ENCODE results near the gene DIO3. TPM values are rescaled to one million over a fixed set of nuclear protein-coding genes. Genes with fewer than 3 reads are reported as not detected.
A peak's percentile ranks its signal among the peaks of the same experiment; 100 is the strongest.
"Not testable (repeated sequence)": the region's sequence is repeated elsewhere in the genome, so short reads cannot be mapped to it uniquely, and the experiment has no call there.

Gene DIO3
- polyA plus RNA-seq, 1 donor from 2014 or later = not detected

DNA sequence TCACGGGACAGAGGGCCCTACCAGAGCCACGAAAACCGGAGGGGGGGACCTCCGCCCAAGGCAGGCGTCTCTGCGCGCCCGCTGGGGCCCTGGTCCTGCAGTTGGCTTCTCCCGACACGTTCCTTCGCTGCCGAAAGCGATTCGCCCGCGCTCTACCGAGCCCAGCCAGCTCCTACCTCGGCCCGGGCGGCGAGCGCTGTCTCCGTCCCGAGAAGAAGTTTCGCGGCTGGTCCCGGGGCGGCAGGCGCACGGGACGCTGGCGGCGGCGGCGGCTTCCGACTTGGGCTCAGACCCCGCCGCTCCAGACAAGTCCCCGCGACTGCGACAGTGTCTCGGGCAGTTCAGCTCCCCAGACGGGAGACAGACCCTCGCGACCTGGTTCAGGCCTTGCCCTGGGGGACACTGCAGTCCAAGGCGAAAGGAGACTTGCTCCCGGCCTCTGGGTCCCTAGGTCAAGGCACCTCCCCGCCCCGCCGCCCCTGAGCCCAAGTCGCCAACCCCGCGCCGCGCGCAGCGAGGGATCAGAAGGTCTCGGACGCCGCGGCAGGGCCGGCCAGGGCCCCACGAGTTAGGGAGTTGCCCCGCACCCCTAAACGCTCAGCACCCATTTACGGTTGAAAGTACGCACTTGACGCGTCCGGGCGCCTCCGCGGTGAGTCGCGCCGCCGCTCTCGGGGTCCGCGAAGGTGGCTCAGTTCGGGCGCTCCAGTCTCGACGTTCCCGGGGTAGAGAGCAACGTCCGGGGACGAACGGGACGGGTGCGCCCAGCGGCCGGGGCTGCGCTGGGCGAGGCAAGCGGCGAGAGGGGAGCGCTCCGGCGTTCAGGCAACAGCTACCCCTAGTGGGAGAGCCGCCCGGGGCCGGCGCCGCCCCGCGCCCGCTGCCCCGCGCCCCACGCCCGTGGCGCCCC is 1.4 kb upstream of the DIO3 start:
- no peak overlapping the region for H3K4me3 Mint-ChIP-seq
- H3K27ac Mint-ChIP-seq = no peak overlapping the region
- H3K9me3 Mint-ChIP-seq = peaks cover 0 to 2% (median 0%) of the 10 kb centered on the region in 3 donors
- peaks cover 45% of the 10 kb centered on the region for H3K27me3 Mint-ChIP-seq
- H3K36me3 Mint-ChIP-seq = no peaks in the 10 kb centered on the region
- H3K4me1 Mint-ChIP-seq = no peaks in the 10 kb centered on the region

DNA sequence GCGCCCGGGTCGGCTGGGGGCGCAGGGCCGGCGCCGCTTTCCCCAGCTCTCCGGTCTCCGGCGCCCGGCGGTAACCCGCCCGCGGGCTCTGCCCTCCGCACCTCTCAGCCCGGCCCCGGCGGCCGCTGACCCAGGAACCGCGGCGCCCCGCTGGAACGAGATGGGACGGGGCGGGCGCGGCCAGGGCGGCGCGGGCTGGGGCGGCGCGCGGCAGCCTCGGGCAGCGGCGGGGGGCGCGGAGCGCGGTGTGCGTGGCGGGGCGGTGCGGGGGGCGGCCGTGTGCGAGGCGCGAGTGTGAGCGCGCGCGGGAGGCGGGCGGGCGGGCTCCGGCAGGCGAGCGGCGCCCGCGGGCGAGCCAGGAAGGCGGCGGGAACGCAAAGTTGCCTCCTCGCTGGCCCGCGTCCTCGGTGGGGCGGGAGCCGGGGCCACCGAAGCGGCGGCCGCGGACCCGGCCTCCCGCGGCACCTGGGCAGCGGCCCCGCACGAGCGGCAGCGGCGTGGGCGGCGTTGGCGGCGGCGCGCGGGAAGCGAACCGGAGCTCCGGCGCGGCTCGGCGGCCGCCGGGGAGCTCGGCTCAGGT is 671 bp upstream of the DIO3 start:
- Mint-ChIP-seq H3K36me3 (no peaks in the 10 kb centered on the region), H3K27me3 (peaks cover 52% of the 10 kb centered on the region), H3K4me1 (no peaks in the 10 kb centered on the region), H3K4me3 (no peak overlapping the region), H3K9me3 (peaks cover 0 to 4% (median 0%) of the 10 kb centered on the region in 3 donors), H3K27ac (no peak overlapping the region)

DNA sequence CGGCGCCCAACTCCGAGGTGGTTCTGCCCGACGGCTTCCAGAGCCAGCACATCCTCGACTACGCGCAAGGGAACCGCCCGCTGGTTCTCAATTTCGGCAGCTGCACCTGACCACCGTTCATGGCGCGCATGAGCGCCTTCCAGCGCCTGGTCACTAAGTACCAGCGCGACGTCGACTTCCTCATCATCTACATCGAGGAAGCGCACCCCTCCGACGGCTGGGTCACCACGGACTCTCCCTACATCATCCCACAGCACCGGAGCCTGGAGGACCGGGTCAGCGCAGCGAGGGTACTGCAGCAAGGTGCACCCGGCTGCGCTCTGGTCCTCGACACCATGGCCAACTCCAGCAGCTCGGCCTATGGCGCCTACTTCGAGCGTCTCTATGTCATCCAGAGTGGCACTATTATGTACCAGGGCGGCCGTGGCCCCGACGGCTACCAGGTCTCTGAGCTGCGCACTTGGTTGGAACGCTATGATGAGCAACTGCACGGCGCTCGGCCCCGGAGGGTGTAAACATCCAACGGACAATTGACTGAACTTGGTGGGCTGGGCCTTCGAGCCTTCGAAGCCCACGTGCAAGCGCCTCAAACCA is 699 bp downstream of the DIO3 start:
- no peak overlapping the region for H3K27ac Mint-ChIP-seq
- peaks cover 61% of the 10 kb centered on the region for H3K27me3 Mint-ChIP-seq
- no peaks in the 10 kb centered on the region for H3K36me3 Mint-ChIP-seq
- H3K4me3 Mint-ChIP-seq = peak overlapping the region in 1 of 4 donors; percentile 82
- peaks cover 0 to 4% (median 0%) of the 10 kb centered on the region in 3 donors for H3K9me3 Mint-ChIP-seq
- no peaks in the 10 kb centered on the region for H3K4me1 Mint-ChIP-seq

DNA sequence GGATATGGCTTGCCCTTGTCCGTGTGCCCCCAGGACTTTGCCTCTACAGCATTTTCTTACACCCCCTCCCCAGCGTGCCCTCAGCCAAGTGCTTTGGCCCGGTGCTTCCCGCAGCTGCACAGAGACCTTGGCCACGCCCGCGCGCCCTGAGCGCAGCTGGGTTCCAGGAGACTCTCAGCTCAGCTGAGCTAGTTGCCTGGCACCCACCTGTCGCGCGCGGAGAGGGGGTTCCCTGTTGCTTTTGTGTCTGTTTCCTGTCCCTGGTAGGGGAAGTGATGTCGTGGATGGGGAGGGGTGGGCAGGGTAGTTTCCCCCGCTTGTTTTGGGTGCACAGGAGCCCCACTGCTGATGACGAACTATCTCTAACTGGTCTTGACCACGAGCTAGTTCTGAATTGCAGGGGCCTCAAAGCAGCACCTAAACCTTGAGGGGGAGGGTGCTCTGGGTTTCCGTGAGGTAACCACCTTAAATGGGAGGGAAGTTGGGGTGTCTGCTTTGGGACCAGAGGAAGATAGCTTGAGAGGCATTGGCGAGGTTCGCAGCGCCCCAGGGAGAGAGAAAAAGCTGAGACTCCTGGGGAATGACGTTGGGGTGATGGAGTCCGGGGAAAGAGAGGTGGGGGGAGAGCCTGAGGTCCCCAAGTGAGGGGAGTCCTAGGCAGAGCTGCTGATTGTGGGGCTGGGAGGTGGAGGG is 1.5 kb downstream of the DIO3 start:
- Mint-ChIP-seq H3K4me3 (peak overlapping the region in 1 of 4 donors; percentile 82), H3K27me3 (peaks cover 64% of the 10 kb centered on the region), H3K4me1 (no peaks in the 10 kb centered on the region), H3K27ac (peak overlapping the region in 1 of 3 donors; percentile 39), H3K9me3 (peaks cover 0 to 4% (median 0%) of the 10 kb centered on the region in 3 donors), H3K36me3 (no peaks in the 10 kb centered on the region)

DNA sequence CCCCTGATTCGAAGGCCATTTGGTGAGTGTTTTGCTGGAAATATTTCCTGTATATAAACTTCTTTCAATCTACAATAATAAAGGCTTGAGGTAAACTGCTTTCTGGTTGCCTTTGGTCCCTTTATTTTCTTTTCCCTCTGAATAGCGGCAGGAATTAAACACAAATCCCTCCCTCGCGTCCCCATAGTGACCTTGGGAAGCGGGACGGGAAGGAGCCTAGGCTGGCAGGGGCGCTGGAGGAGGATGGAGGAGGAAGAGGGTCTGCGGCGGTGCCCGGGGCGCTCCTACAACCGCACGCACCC is 2.0 kb downstream of the DIO3 start:
- Mint-ChIP-seq H3K9me3 (peaks cover 0 to 4% (median 0%) of the 10 kb centered on the region in 3 donors), H3K4me3 (no peak overlapping the region), H3K27ac (peak overlapping the region in 1 of 3 donors; percentile 39), H3K27me3 (peaks cover 64% of the 10 kb centered on the region), H3K36me3 (no peaks in the 10 kb centered on the region), H3K4me1 (no peaks in the 10 kb centered on the region)

DNA sequence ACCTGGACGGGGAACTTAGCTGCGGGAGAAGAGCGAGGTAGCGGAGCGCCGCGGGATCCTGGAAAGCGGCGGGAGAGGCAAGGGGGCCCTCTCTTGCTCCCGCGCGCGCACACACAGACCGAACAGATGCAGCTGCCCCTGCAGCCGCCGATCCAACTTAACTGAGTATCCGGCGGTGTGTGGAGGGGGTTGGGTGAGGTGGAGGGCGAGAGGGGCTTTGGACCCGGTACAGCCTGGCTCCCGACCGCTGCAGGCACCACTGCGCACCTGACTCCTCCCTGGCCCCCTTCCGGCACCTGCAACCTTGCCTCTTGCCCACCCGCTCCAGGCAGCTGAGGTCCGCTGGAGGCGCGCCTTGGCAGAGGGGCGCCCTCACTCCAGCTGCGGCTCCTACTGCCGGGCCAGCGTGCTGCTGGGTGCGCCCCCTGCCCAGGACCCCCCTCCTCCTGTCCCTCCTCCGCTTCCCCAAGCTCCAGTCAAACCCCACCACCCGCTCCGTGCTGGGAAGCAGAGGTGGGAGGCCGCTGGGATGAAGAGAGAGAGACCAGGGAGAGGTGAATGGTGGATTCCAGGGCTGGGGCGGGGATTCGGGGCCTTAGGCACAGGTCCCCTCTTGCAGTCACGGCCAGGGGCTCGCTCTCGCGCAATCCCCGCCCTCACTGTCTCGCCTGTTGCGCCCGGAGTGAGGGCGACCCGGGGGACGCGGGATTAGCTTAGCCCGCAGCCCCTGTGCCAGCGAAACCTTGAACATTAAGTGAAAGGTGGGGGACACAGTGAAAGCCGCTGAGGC is 2.6 kb downstream of the DIO3 start:
- no peak overlapping the region for H3K27ac Mint-ChIP-seq
- H3K4me1 Mint-ChIP-seq = no peaks in the 10 kb centered on the region
- no peak overlapping the region for H3K4me3 Mint-ChIP-seq
- H3K9me3 Mint-ChIP-seq = peaks cover 0 to 4% (median 0%) of the 10 kb centered on the region in 3 donors
- peaks cover 59% of the 10 kb centered on the region for H3K27me3 Mint-ChIP-seq
- no peaks in the 10 kb centered on the region for H3K36me3 Mint-ChIP-seq

DNA sequence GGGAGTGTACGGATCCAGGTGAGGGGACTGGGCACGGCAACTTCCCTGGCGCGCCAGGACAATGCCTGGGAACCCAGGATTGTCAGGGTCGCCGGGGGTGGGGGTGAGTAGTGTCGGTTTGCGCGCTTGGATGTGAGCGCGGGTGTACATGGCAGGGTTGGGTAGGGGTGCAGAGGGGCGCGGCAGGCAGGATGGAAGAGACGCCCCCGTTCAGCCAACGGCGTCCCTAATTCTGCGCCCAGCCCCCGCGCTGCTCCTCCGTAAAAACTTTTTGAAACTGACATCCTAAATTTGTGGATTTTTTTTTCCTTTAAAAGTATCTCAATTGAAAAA is 3.1 kb downstream of the DIO3 start:
- no peaks in the 10 kb centered on the region for H3K36me3 Mint-ChIP-seq
- peak overlapping the region in 1 of 4 donors; percentile 27 for H3K4me3 Mint-ChIP-seq
- H3K27ac Mint-ChIP-seq = no peak overlapping the region
- H3K4me1 Mint-ChIP-seq = no peaks in the 10 kb centered on the region
- peaks cover 0 to 4% (median 0%) of the 10 kb centered on the region in 3 donors for H3K9me3 Mint-ChIP-seq
- peaks cover 54% of the 10 kb centered on the region for H3K27me3 Mint-ChIP-seq

DNA sequence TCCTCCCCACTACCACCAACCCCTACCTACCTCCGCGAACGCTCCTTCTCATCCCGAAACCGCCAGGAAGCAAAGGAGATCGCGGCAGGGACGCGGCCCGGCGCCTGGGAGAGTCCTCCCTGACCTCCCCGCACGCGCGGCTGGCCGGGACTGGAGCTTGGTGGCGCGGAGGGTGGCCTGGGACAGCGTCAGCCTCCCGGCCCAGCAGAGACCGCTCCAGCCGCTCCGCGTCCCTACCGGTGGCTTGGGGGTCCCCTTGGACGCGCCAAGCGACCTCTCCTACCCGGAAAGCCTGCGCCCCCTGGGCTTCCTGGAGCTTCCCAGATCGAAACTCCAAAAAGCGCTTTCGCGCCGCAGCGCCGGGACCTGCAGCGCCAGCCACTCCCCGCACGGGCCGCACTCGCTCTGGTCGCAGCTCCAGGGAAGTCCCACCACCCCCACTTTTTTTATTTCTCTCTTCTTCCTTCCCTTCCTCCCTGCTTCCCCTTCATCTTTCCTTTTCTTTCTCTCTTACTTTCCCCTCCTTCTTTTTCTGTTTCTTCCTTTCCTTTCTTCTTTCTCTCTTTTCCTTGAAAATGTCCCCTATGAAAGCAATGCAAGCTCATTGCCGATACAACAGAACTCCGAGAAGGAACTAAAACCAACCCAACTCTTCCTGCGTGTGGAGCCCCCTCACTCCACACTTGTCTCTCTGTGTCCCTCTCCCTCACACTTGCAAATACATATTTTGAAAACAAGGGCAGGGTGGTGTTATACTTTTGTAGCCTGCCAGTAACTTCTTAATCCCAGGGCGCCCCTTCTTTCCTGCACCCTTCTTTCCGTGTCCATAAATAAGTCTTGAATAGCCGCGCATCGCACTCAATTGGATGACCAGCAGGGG is 3.8 kb downstream of the DIO3 start:
- H3K4me3 Mint-ChIP-seq = no peak overlapping the region
- peaks cover 54% of the 10 kb centered on the region for H3K27me3 Mint-ChIP-seq
- peak overlapping the region in 1 of 3 donors; percentile 34 for H3K27ac Mint-ChIP-seq
- H3K9me3 Mint-ChIP-seq = peaks cover 0 to 4% (median 0%) of the 10 kb centered on the region in 3 donors
- no peaks in the 10 kb centered on the region for H3K36me3 Mint-ChIP-seq
- no peaks in the 10 kb centered on the region for H3K4me1 Mint-ChIP-seq

DNA sequence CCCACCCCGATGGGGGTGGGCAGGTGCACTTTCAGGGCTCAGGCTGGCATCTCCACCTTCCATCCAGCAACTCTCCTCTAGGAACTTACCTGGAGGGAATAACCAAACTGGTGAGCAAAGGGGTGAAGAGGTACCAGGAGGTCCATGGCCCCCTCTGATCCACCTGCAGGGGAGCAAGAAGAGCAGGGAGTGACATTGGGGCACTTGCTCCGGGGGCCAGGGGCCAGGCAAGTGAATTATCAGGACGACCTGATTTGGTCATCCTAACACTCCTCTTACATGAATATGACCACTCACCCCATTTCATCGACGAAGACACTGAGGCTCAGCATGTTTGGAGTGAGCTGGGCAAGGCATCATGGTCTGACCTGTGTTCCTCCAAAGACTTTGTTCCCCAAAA is 6.0 kb downstream of the DIO3 start:
- peaks cover 0 to 3% (median 0%) of the 10 kb centered on the region in 3 donors for H3K9me3 Mint-ChIP-seq
- no peak overlapping the region for H3K27ac Mint-ChIP-seq
- H3K27me3 Mint-ChIP-seq = peaks cover 49% of the 10 kb centered on the region
- H3K4me3 Mint-ChIP-seq = no peak overlapping the region
- no peaks in the 10 kb centered on the region for H3K4me1 Mint-ChIP-seq
- H3K36me3 Mint-ChIP-seq = no peaks in the 10 kb centered on the region

DNA sequence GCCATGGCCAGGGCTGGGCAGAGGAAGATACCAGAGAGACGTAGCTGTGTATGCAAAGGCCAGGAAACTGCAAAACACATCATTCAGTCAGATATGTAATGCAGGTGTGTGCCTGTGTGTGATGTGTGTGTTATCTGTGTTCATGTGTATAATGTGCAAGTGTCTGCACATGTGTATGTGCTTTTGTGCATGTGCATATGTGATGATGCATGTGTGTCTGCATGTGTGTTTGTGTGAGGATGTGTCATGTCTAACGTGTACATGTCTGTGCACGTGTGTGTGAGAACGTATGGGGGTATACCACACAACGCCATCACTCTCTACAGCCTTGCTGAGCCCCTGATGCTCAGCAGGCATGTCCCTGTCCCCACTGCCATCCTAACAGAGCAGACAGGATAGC is 9.7 kb downstream of the DIO3 start:
- peaks cover 0 to 3% (median 0%) of the 10 kb centered on the region in 3 donors for H3K9me3 Mint-ChIP-seq
- H3K27me3 Mint-ChIP-seq = peaks cover 25% of the 10 kb centered on the region
- H3K4me1 Mint-ChIP-seq = no peaks in the 10 kb centered on the region
- no peak overlapping the region for H3K4me3 Mint-ChIP-seq
- no peaks in the 10 kb centered on the region for H3K36me3 Mint-ChIP-seq
- no peak overlapping the region for H3K27ac Mint-ChIP-seq

DNA sequence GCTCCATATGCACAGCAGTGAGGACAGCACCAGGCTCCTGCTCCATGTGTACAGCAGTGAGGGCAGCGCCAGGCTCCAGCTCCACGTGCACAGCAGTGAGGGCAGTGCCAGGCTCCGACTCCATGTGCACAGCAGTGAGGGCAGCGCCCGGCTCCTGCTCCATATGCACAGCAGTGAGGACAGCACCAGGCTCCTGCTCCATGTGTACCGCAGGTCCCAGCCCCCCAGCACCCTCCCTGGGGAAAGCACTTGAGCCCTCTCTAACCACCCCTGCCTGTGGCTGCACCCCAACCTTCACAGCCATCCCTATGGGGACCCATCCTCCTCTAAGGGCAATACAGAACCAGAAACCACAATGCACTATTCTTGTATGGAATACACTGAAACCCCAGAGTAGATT is 11.2 kb downstream of the DIO3 start:
- H3K4me1 Mint-ChIP-seq, H3K27ac Mint-ChIP-seq, H3K9me3 Mint-ChIP-seq, H3K36me3 Mint-ChIP-seq, H3K4me3 Mint-ChIP-seq: not testable (repeated sequence)
- peaks cover 11% of the 10 kb centered on the region for H3K27me3 Mint-ChIP-seq

DNA sequence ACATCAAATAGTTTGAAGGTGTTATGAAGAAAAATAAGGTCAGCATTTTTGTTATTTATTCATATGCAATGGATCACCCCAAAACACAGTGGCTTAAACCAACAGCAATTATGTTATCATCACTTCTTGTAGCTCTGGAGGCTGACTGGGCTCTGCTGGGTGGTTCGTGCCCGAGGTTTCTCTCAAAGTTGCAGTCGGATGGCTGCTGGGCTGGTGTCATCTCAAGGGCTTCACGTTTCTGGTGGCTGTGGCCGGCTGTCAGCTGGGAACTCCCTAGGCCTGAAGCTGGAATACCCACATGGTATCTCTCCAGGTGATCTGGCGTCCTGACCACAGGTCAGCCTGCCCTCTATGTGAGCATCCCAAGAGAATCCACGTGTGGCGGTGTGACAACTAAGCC is 12.0 kb downstream of the DIO3 start:
- Mint-ChIP-seq H3K36me3 (no peaks in the 10 kb centered on the region), H3K4me1 (no peaks in the 10 kb centered on the region), H3K9me3 (peaks cover 0 to 3% (median 0%) of the 10 kb centered on the region in 3 donors), H3K27ac (no peak overlapping the region), H3K27me3 (peaks cover 8% of the 10 kb centered on the region), H3K4me3 (no peak overlapping the region)

DNA sequence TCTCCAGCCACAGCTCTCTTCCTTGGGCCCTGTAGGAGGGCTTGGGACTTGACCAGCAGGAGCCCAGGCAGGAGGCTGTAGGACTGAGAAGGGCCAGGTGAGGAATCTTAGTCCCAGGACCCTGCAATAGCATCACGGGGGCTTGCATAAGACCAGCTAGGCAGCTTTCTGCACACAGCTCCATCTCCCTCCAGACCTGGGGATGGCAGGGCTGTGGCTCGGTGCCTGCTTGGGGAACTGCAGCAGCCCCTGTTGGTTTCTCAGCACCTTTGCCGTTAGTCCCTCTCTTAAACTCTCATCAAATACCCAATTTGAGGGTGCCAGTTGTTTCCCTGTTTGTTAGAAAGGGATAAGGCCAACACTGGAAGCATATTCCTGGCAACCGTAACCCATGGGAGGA is 14.3 kb downstream of the DIO3 start:
- Mint-ChIP-seq H3K27ac (no peak overlapping the region), H3K36me3 (no peaks in the 10 kb centered on the region), H3K27me3 (peaks cover 11% of the 10 kb centered on the region), H3K4me1 (no peaks in the 10 kb centered on the region), H3K4me3 (no peak overlapping the region), H3K9me3 (peaks cover 0 to 3% (median 0%) of the 10 kb centered on the region in 3 donors)

All from IgD-negative memory B cell (primary cell).